Effector memory CD8-positive, alpha-beta T cell (primary cell): ENCODE results near the gene CELF4.

Experiments used
- ATAC-seq: fragments of 150-1000 bp; cut with Tn5 transposase; replicated peaks from 2 replicates; pipeline ENCODE4 v1.10.0; 2021; ENCODE audit warnings: mild to moderate bottlenecking, moderate library complexity
- DNase-seq, 3 experiments: peaks; one replicate each; pipeline ENCODE4 v3.0.0; 2021
- H3K27ac Mint-ChIP-seq, 2 donors: one replicate each; pipeline ENCODE4 v1.8.0; 2022; ENCODE audit warnings: mild to moderate bottlenecking in 2 of 2, mixed read lengths in 2 of 2, moderate library complexity in 2 of 2
- H3K27me3 Mint-ChIP-seq, 2 donors: one replicate each; pipeline ENCODE4 v1.8.0; 2022; ENCODE audit warnings: mixed read lengths in 2 of 2
- H3K36me3 Mint-ChIP-seq: one replicate; pipeline ENCODE4 v1.8.0; 2022; ENCODE audit warnings: mild to moderate bottlenecking, moderate library complexity, mixed read lengths; ENCODE audit not compliant: insufficient read depth
- H3K4me1 Mint-ChIP-seq, 2 donors: one replicate each; pipeline ENCODE4 v1.8.0; 2022; ENCODE audit warnings: low read depth in 2 of 2, mixed read lengths in 2 of 2
- H3K4me3 Mint-ChIP-seq, 2 donors: one replicate each; pipeline ENCODE4 v1.8.0; 2022; ENCODE audit warnings: mild to moderate bottlenecking in 2 of 2, mixed read lengths in 2 of 2, moderate library complexity in 2 of 2
- H3K9me3 Mint-ChIP-seq, 2 donors: one replicate each; pipeline ENCODE4 v1.8.0; 2022; ENCODE audit warnings: mixed read lengths in 2 of 2

Gene CELF4

DNA sequence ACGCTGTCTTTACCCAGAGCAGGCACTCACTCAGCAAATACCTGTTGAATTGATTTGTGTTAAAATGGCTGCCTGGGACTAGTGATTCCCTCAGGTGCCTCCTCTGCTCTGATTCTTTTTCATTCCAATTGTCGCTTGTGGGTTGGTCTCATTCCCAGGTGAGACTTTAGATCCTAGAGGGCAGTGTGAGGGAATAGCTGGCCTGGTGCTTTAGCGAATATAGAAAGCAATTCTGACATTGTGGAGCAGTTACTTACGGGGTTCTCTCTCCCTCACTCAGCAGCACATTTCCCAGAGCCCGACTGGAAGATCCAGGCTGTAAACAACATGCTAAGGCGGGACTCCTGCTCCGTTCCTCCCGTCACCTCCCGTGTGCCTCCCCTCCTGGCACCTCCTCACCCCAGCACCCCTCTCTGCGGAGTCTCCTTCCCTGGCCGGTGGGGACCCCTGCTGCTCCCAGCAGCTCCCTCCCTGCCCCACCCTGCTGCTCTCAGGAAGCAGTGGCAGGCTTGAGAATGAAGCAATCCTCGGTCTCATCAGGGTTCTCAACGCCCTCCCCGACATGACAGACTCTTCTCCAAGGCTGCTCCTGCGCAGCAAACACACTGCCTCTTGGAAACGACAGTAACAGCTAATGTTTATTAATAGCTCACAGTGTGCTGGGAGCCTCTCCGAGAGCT, 26.9 kb downstream of the CELF4 start:
- H3K27ac Mint-ChIP-seq: no peak overlapping the region
- no peak overlapping the region for H3K4me3 Mint-ChIP-seq
- peaks cover 4% of the 10 kb centered on the region for H3K36me3 Mint-ChIP-seq
- ATAC-seq (no peak), DNase-seq (no peak)
- peaks cover 0 to 4% of the 10 kb centered on the region in 2 donors for H3K4me1 Mint-ChIP-seq
- no peaks in the 10 kb centered on the region for H3K9me3 Mint-ChIP-seq
- peaks cover 46 to 58% of the 10 kb centered on the region in 2 donors for H3K27me3 Mint-ChIP-seq

DNA sequence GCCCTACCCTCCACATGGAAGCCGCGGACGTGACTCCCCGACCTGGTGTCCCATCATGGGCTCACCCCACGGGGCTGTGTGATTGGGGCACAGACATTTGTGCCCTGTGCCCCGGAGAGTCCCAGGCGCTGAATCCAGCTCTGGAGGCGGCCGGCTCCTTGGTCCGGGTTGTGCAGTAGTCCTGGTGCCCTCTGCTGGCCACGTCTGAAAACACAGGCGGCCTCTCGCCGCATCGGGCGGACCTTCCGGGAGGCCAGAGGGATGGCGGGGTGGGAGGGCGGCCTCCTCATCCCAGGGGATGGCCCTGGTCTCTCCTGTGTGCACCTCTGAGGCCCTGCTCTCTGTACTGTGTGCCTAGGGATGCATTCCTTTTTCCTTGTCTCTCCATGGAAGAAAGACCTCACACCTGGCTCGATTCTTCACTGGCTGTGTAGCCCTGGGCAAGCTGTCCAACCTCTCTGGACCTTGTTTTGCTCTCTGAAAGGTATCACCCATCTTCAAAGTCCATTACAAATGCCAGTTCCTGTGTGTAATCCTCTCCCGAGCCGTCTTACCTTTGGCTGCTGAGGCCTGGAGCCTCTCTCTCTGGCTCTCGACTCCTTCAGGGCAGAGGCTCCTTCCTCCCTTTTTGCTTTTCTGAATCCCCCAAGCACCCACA, 27.6 kb downstream of the CELF4 start:
- Mint-ChIP-seq H3K27ac (no peak overlapping the region), H3K4me3 (no peak overlapping the region), H3K9me3 (no peaks in the 10 kb centered on the region), H3K27me3 (peaks cover 43 to 51% of the 10 kb centered on the region in 2 donors), H3K36me3 (no peaks in the 10 kb centered on the region), H3K4me1 (peaks cover 0 to 4% of the 10 kb centered on the region in 2 donors)
- ATAC-seq: no peak
- DNase-seq: peak in 1 of 3 experiments; percentile 3

DNA sequence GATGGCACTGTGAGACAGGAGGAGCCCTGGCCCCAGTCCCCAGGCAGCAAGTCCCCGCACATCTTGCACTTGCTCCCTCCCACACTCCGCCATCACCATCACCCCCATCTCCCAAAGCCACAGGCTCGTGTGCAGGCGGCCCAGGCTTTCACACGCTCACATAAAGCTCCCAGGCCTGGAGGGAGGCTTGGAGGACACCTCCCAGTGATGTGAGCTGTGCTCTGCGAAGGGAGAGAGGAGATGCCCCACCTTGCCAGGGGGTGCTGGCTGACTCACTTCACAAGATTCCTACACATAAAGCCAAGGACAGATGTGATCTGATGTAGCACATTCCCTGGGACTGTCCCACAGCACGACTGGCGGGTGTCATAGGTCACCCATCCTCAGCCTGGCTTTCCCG, 28.9 kb downstream of the CELF4 start:
- Mint-ChIP-seq H3K27ac (no peak overlapping the region), H3K36me3 (no peaks in the 10 kb centered on the region), H3K27me3 (peaks cover 41 to 46% of the 10 kb centered on the region in 2 donors), H3K4me1 (peaks cover 0 to 4% of the 10 kb centered on the region in 2 donors), H3K9me3 (no peaks in the 10 kb centered on the region), H3K4me3 (no peak overlapping the region)
- DNase-seq: no peak
- ATAC-seq: no peak

DNA sequence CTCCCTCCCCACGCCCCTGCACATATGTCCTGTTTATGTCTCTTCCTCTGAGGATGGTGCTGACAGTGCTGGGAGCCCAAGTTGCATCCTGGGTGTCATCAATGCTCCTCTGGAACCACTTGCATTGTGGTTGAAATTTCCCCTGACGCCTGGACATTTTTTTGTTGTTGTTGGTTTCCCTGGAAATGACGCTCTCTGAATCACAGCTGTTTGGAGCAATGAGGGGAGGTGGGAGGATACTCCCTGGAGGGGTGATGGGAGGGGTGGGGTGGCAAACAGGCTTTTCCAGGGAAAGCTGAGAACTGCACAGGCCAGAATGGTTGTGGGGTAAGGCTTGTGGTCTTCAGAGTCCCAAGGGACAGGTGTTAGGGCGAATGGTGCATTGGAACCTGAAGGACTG, 29.6 kb downstream of the CELF4 start:
- no peak for DNase-seq
- H3K4me1 Mint-ChIP-seq: peaks cover 0 to 4% of the 10 kb centered on the region in 2 donors
- no peak overlapping the region for H3K27ac Mint-ChIP-seq
- H3K27me3 Mint-ChIP-seq: peaks cover 34 to 42% of the 10 kb centered on the region in 2 donors
- ATAC-seq: no peak
- no peaks in the 10 kb centered on the region for H3K9me3 Mint-ChIP-seq
- H3K4me3 Mint-ChIP-seq: no peak overlapping the region
- no peaks in the 10 kb centered on the region for H3K36me3 Mint-ChIP-seq

DNA sequence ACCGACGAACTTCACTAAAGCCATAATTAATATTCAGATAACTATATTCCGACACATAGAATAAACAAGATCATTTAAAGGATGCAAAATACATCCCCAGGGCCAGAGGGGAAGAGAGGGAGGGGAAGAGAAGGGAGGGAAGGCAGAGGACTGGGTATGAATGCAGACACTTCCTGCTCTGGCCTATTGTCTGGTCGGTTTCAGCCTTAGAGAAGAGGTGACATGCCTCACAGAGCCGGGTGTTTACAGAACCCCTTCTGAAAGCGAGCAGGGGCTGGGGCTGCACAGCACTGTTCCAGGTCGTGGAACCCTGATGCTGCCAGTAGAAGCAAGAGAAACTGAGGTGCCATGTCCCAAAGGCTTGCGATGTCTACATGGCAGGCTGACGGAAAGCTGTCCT, 31.0 kb downstream of the CELF4 start:
- no peaks in the 10 kb centered on the region for H3K9me3 Mint-ChIP-seq
- H3K27me3 Mint-ChIP-seq: peaks cover 24 to 32% of the 10 kb centered on the region in 2 donors
- DNase-seq (no peak), ATAC-seq (no peak)
- no peaks in the 10 kb centered on the region for H3K36me3 Mint-ChIP-seq
- no peak overlapping the region for H3K4me3 Mint-ChIP-seq
- peaks cover 0 to 6% of the 10 kb centered on the region in 2 donors for H3K4me1 Mint-ChIP-seq
- no peak overlapping the region for H3K27ac Mint-ChIP-seq

DNA sequence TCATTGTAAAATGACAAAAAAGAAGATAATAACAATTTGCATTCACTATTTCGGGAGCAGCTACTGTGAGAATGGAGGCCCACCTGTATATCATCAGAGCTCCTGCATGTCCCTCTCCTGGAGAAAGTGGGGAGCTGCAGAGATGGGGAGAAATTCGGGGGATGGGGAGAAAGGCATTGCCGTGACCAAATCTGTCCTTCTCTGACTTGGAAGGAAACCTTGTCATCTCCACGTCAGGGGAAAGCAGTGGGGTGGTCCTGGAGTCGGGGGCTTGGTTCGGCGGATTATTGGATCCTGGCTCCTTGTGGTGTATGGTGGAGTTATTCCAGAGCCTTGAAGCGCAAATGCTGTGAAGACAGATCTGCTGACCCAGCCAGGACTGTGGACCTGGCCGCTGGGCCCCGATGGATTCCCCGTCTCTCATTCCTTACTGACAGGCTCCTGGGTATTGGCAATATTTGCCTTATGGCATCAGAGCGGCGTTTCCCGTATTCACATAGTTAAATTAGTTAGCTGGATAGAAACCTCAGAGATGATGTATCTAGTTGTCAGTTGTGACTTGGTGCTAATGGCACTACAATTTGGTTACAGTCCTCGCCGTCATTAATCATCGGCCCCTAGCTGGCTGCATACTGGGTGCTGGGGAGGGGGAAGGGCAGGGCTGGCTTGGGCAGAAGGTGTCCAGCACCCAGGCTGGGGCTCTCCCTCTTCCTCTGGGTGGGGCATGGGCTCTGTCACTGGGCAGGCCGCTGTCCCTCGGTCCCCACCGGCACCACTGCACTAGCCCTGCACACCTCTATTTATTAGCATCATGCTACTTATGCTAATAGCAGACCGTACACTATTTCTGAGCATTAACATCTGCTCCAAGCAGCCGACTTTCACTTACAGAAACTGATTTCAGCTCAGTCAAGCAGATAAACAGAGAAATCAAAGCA, 31.7 kb downstream of the CELF4 start:
- Mint-ChIP-seq H3K9me3 (no peaks in the 10 kb centered on the region), H3K27ac (no peak overlapping the region), H3K27me3 (peaks cover 21 to 35% of the 10 kb centered on the region in 2 donors), H3K4me3 (no peak overlapping the region), H3K4me1 (peaks cover 0 to 6% of the 10 kb centered on the region in 2 donors), H3K36me3 (no peaks in the 10 kb centered on the region)
- DNase-seq (no peak), ATAC-seq (no peak)

DNA sequence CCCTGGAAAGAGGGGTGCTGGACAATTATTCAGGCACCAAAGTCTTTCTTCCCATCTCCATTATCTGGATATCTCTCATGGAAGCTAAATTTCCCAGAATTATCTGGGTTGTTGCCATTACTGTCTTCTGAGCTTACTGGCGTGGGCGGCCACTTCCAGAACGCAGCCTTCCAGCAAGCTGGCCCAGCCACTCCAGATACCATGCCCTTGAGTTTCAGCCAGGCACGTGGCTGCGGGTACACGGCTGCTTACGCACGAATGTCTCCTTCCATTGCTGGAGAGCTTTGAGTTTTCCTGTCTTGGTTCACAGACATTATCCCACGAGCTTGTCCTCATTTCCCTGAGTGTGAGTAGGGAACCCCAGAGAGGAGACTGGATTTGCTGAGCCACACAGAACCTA, 32.7 kb downstream of the CELF4 start:
- DNase-seq: no peak
- no peaks in the 10 kb centered on the region for H3K9me3 Mint-ChIP-seq
- no peaks in the 10 kb centered on the region for H3K36me3 Mint-ChIP-seq
- no peak overlapping the region for H3K4me3 Mint-ChIP-seq
- no peak overlapping the region for H3K27ac Mint-ChIP-seq
- H3K4me1 Mint-ChIP-seq: peaks cover 0 to 2% of the 10 kb centered on the region in 2 donors
- peaks cover 11 to 27% of the 10 kb centered on the region in 2 donors for H3K27me3 Mint-ChIP-seq
- no peak for ATAC-seq

DNA sequence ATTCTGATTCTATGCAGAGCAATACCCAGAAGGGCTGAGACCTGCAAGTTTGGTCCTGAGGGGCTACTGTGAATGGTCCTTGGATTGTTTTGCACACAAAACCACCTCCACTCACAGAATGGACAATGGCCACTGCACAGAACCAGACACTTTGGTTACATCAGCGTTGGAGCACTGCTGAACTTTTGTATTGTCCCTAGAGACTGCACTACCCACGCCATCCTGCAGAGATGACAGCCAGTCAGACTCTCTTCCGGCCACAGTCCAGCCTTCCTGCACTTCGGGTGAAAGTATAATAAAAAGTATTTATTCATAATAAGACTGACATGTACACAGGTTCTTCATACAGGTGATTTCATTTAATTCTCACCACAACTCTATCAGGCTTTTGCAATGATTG, 35.7 kb downstream of the CELF4 start:
- no peaks in the 10 kb centered on the region for H3K36me3 Mint-ChIP-seq
- no peak overlapping the region for H3K27ac Mint-ChIP-seq
- H3K9me3 Mint-ChIP-seq: no peaks in the 10 kb centered on the region
- no peak for DNase-seq
- H3K4me3 Mint-ChIP-seq: no peak overlapping the region
- peaks cover 6 to 43% of the 10 kb centered on the region in 2 donors for H3K27me3 Mint-ChIP-seq
- no peak for ATAC-seq
- H3K4me1 Mint-ChIP-seq: peaks cover 0 to 6% of the 10 kb centered on the region in 2 donors

DNA sequence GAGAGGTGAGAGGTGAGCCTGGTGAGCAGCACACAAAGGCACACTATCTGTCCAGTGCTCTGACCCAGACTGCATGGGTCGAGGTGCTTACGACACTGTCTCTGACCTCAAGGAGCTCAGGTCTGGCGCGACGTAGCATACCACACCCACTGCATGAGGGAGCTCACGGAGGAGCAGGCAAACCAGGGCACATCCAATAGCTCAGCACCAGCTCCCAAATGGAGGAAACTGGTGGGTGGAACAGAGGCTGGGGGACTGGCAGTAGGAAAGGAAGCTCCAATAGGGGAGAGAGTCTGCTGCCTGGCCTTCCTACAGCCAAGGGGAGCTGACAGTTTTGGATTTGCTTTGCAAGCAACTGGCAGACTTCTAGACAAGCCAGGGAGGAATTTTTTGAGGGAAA, 36.3 kb downstream of the CELF4 start:
- Mint-ChIP-seq H3K27me3 (peaks cover 11 to 49% of the 10 kb centered on the region in 2 donors), H3K36me3 (peaks cover under 1% of the 10 kb centered on the region), H3K9me3 (no peaks in the 10 kb centered on the region), H3K4me1 (peaks cover 0 to 7% of the 10 kb centered on the region in 2 donors), H3K27ac (no peak overlapping the region), H3K4me3 (no peak overlapping the region)
- DNase-seq (no peak), ATAC-seq (no peak)

DNA sequence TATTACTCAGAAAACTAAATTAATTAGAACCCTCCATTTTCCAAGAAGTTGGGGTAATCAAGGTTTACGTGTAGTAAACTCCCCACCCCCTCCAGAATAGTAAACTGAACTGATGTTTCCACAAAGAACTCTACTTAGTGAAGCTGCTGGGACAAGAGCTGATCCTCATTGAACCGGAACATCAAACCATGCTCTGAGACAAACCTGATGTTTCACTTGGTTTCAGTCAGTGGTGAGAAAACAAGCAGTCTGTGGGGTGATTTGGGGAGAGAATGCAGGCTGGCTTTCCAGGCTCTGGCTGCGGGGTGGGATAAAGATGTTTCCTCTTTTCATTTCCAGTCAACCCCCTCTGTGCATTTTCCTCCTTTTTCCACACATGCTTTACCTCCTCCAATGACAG, 38.2 kb downstream of the CELF4 start:
- Mint-ChIP-seq H3K36me3 (peaks cover 2% of the 10 kb centered on the region), H3K4me1 (peaks cover 0 to 7% of the 10 kb centered on the region in 2 donors), H3K27me3 (peaks cover 26 to 68% of the 10 kb centered on the region in 2 donors), H3K9me3 (no peaks in the 10 kb centered on the region), H3K4me3 (no peak overlapping the region), H3K27ac (no peak overlapping the region)
- DNase-seq (no peak), ATAC-seq (no peak)

DNA sequence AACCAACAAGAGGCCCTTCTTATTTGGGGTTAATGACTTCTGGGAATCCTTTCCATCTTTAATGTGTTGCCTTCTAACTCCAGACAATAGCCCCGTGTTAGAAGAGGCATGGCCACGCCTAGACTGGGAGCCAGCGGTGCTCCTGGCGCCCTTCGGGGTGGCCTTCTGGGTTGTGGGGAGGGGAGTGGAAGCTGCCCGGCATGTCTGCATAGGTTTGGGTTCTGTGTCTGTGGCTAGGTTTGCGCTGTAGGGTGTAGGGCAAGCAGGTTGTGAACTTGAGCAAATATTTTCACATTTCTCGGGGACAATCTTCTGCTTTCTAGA, 40.4 kb downstream of the CELF4 start:
- DNase-seq (no peak), ATAC-seq (no peak)
- Mint-ChIP-seq H3K27ac (no peak overlapping the region), H3K27me3 (peaks cover 35 to 68% of the 10 kb centered on the region in 2 donors), H3K4me3 (no peak overlapping the region), H3K4me1 (peaks cover 0 to 4% of the 10 kb centered on the region in 2 donors), H3K36me3 (peaks cover 2% of the 10 kb centered on the region), H3K9me3 (no peaks in the 10 kb centered on the region)

DNA sequence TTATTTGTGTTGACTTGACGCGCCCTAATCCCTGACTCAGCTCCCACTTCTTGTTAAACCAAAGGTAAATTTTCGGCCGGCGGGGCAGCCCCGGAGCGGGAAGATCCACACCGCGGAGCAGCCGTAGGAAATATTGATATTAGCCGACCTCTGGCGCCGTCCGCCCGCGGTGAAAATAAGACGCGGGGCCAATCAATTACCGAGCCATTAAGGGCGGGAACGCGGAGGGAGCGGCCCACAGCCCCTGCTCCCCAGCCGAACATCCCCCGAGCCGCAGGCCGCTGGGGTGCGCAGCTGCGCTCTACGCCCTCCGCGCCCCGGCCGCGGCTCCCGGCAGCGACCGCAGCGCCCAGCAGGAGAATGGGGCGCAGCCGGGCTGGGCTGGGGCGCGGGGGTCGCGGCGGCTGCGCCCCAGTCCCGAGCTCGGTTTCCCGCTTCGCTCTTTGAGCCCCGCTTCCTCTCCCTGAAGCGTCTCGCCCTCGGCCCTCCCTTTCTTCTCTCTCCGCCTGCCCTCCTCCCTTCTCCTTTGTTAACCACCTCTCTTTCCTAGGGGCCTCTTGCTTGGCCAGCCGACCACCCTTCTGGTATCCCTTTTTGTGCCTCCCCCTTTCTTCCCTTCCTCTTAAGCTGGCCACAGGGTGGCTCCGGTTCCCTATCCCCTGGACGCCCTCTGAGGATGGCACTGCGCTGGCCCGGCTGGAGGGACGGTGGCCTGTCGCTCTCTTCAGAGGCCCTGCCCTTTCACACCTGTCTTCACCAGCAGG, 40.9 kb downstream of the CELF4 start:
- Mint-ChIP-seq H3K4me3 (no peak overlapping the region), H3K27me3 (peaks cover 35 to 71% of the 10 kb centered on the region in 2 donors)
- ATAC-seq: no peak

DNA sequence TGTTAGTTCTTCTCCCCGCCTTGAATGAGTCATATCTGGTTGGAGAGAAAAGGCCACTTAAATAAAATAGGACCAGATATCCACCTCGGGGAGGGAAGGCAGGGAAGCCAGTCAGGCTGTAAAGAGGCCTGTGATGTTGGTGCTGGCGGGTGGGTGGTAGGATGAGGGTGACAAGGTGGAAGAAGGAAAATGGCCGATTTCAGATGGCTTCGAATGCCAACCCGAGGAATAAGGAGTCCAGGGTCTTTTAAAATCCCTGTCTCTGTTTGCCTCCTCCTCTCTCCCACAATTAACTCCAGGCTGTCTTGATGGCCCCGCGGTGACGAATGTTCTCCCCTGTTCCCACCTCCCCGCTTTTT, 41.5 kb downstream of the CELF4 start:
- Mint-ChIP-seq H3K27ac (no peak overlapping the region), H3K36me3 (peaks cover 2% of the 10 kb centered on the region), H3K4me3 (no peak overlapping the region), H3K4me1 (peaks cover 0 to 4% of the 10 kb centered on the region in 2 donors), H3K27me3 (peaks cover 35 to 71% of the 10 kb centered on the region in 2 donors), H3K9me3 (no peaks in the 10 kb centered on the region)
- ATAC-seq (no peak), DNase-seq (no peak)

More for the DNA sequence above, 40.9 kb downstream of the CELF4 start:
- DNase-seq: no peak
- Mint-ChIP-seq H3K36me3 (peaks cover 2% of the 10 kb centered on the region), H3K4me1 (peaks cover 0 to 4% of the 10 kb centered on the region in 2 donors), H3K27ac (no peak overlapping the region), H3K9me3 (no peaks in the 10 kb centered on the region)
